Mesendoderm (in vitro differentiated cells): ENCODE data around the gene EXOC2.
A peak's percentile ranks its signal among the peaks of the same experiment; 100 is the strongest.

Experiments used
- DNase-seq: peaks from one replicate; pipeline ENCODE4 v3.0.0; 2013
- H2AK5ac ChIP-seq: 2 replicates; pipeline ENCODE4 v1.6.1; 2013; ENCODE audit warnings: low read length, inconsistent platforms
- H2BK120ac ChIP-seq: 2 replicates; pipeline ENCODE4 v1.6.1; 2013; ENCODE audit warnings: low read depth, mild to moderate bottlenecking, low read length, moderate library complexity, mixed read lengths
- H2BK15ac ChIP-seq: replicated peaks from 2 replicates; pipeline ENCODE4 v1.6.1; 2013; ENCODE audit warnings: low read depth, mild to moderate bottlenecking, moderate library complexity
- H2BK5ac ChIP-seq: 2 replicates; pipeline ENCODE4 v1.6.1; 2013; ENCODE audit warnings: low read length, inconsistent platforms
- H3K18ac ChIP-seq: 2 replicates; pipeline ENCODE4 v1.6.1; 2013; ENCODE audit warnings: mild to moderate bottlenecking, low read length, mixed read lengths
- H3K23ac ChIP-seq: one replicate; pipeline ENCODE4 v1.6.1; 2013; ENCODE audit warnings: low read length
- H3K27ac ChIP-seq: 2 replicates; pipeline ENCODE4 v1.5.1; 2013; ENCODE audit warnings: low read depth, mild to moderate bottlenecking, inconsistent platforms, low read length, moderate library complexity
- H3K27me3 ChIP-seq: 2 replicates; pipeline ENCODE4 v1.6.1; 2013; ENCODE audit warnings: low read length, control low read depth, mild to moderate bottlenecking, inconsistent platforms; ENCODE audit not compliant: insufficient read depth, poor library complexity
- H3K36me3 ChIP-seq: 2 replicates; pipeline ENCODE4 v1.6.1; 2013; ENCODE audit warnings: low read length, inconsistent platforms; ENCODE audit not compliant: control insufficient read depth, insufficient read depth
- H3K4ac ChIP-seq: one replicate; pipeline ENCODE4 v1.6.1; 2013; ENCODE audit warnings: low read depth, mild to moderate bottlenecking, low read length, moderate library complexity
- H3K4me1 ChIP-seq: 2 replicates; pipeline ENCODE4 v1.6.1; 2013; ENCODE audit warnings: low read depth, low read length, inconsistent platforms; ENCODE audit not compliant: control insufficient read depth
- H3K4me2 ChIP-seq: 2 replicates; pipeline ENCODE4 v1.6.1; 2013; ENCODE audit warnings: low read length
- H3K4me3 ChIP-seq: 2 replicates; pipeline ENCODE4 v1.5.1; 2013; ENCODE audit warnings: mild to moderate bottlenecking, low read length
- H3K56ac ChIP-seq: one replicate; pipeline ENCODE4 v1.6.1; 2013; ENCODE audit warnings: low read length
- H3K79me1 ChIP-seq: 2 replicates; pipeline ENCODE4 v1.6.1; 2013; ENCODE audit warnings: low read length, inconsistent platforms
- H3K79me2 ChIP-seq: 2 replicates; pipeline ENCODE4 v1.6.1; 2013; ENCODE audit warnings: mild to moderate bottlenecking, low read length; ENCODE audit not compliant: control insufficient read depth, insufficient read depth
- H3K9ac ChIP-seq: 2 replicates; pipeline ENCODE4 v1.6.1; 2013; ENCODE audit warnings: low read length, inconsistent platforms
- H4K5ac ChIP-seq: one replicate; pipeline ENCODE4 v1.6.1; 2013; ENCODE audit warnings: low read length
- H4K8ac ChIP-seq: one replicate; pipeline ENCODE4 v1.6.1; 2013; ENCODE audit warnings: low read depth, mild to moderate bottlenecking, control low read depth, low read length, moderate library complexity
- WGBS: extraction: QIAGEN DNeasy Blood & Tissue Kit; methylation state at CpG from one replicate; pipeline ENCODE4 v1.1.7; 2013; ENCODE audit warnings: low lambda C conversion rate, missing lambda C conversion rate; ENCODE audit not compliant: insufficient coverage; ENCODE audit errors: extremely low coverage; 5-methylcytosine and 5-hydroxymethylcytosine counted together

The EXOC2 gene

GRCh38 chr6:466564-466963, 226.4 kb downstream of the EXOC2 start:
- H3K27me3 ChIP-seq = no peaks in the 10 kb centered on the region
- H2AK5ac ChIP-seq = no peak overlapping the region
- no peak overlapping the region for H4K5ac ChIP-seq
- H3K9ac ChIP-seq = no peak overlapping the region
- no peak overlapping the region for H3K27ac ChIP-seq
- no peak overlapping the region for H3K18ac ChIP-seq
- H3K79me2 ChIP-seq = no peaks in the 10 kb centered on the region
- H4K8ac ChIP-seq = no peak overlapping the region
- no peaks in the 10 kb centered on the region for H3K79me1 ChIP-seq
- no peak overlapping the region for H3K56ac ChIP-seq
- no peak overlapping the region for H3K4ac ChIP-seq
- H2BK15ac ChIP-seq = no peak overlapping the region
- H2BK5ac ChIP-seq = no peak overlapping the region
- no peak overlapping the region for H3K4me3 ChIP-seq
- no peaks in the 10 kb centered on the region for H3K36me3 ChIP-seq
- H3K4me2 ChIP-seq = no peak overlapping the region
- WGBS = no CpG with 5 or more reads among the region's 18 CpGs
- no peak overlapping the region for H2BK120ac ChIP-seq
- no peak overlapping the region for H3K23ac ChIP-seq
- no peaks in the 10 kb centered on the region for H3K4me1 ChIP-seq
- DNase-seq = no peak

- no peak overlapping the region for H3K4me3 ChIP-seq
- no peaks in the 10 kb centered on the region for H3K36me3 ChIP-seq
- H2BK120ac ChIP-seq = no peak overlapping the region
- H4K8ac ChIP-seq = no peak overlapping the region
- no peak overlapping the region for H2BK15ac ChIP-seq
- no peak overlapping the region for H3K18ac ChIP-seq
- H3K4me1 ChIP-seq = no peaks in the 10 kb centered on the region
- no peak overlapping the region for H3K56ac ChIP-seq
- H3K79me1 ChIP-seq = no peaks in the 10 kb centered on the region
- no CpG with 5 or more reads among the region's 20 CpGs for WGBS
- H3K4ac ChIP-seq = no peak overlapping the region
- no peaks in the 10 kb centered on the region for H3K27me3 ChIP-seq
- no peak overlapping the region for H3K9ac ChIP-seq
- H3K27ac ChIP-seq = no peak overlapping the region
- no peak overlapping the region for H2BK5ac ChIP-seq
- DNase-seq = no peak
- H3K79me2 ChIP-seq = no peaks in the 10 kb centered on the region
- no peak overlapping the region for H3K4me2 ChIP-seq
- no peak overlapping the region for H4K5ac ChIP-seq
- H2AK5ac ChIP-seq = no peak overlapping the region
- no peak overlapping the region for H3K23ac ChIP-seq
Observed at GRCh38 chr6:465531-466348, 227.2 kb downstream of the EXOC2 start.

DNA sequence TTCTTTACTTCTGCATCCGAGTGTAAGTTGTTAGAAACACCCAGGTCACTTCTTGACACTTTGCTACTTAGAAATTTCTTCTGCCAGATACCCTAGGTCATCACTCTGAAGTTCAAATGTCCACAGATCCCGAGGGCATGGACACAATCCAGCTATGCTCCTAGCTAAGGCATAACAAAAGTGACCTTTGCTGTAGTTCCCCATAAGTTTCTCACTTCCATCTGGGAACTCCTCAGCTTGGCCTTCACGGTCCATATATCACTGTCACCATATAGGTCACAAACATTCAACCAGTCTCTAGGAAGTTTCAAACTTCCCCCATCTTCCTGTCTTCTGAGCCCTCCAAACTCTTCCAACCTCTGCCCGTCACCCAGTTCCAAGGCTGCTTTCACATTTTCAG, 236.1 kb downstream of the EXOC2 start:
- Histone ChIP-seq H3K23ac (no peak overlapping the region), H3K27me3 (no peaks in the 10 kb centered on the region), H2BK15ac (no peak overlapping the region), H3K56ac (no peak overlapping the region), H4K5ac (no peak overlapping the region), H3K79me2 (no peaks in the 10 kb centered on the region), H3K4me1 (no peaks in the 10 kb centered on the region), H2AK5ac (no peak overlapping the region), H3K4me3 (no peak overlapping the region), H3K4ac (no peak overlapping the region), H3K4me2 (no peak overlapping the region), H3K27ac (no peak overlapping the region), H3K18ac (no peak overlapping the region), H3K79me1 (no peaks in the 10 kb centered on the region), H2BK120ac (no peak overlapping the region), H3K36me3 (no peaks in the 10 kb centered on the region), H2BK5ac (no peak overlapping the region), H3K9ac (no peak overlapping the region), H4K8ac (no peak overlapping the region)
- WGBS = no CpG with 5 or more reads among the region's 4 CpGs
- no peak for DNase-seq

GRCh38 chr6:456358-456867, 236.5 kb downstream of the EXOC2 start:
- H3K27ac ChIP-seq = no peak overlapping the region
- no peak overlapping the region for H3K9ac ChIP-seq
- H3K4ac ChIP-seq = no peak overlapping the region
- peak; percentile 81 for DNase-seq
- H4K5ac ChIP-seq = no peak overlapping the region
- H2AK5ac ChIP-seq = no peak overlapping the region
- H3K23ac ChIP-seq = no peak overlapping the region
- no peaks in the 10 kb centered on the region for H3K79me2 ChIP-seq
- no peaks in the 10 kb centered on the region for H3K36me3 ChIP-seq
- H3K79me1 ChIP-seq = no peaks in the 10 kb centered on the region
- H3K4me3 ChIP-seq = no peak overlapping the region
- H3K27me3 ChIP-seq = no peaks in the 10 kb centered on the region
- no peak overlapping the region for H3K56ac ChIP-seq
- H2BK5ac ChIP-seq = no peak overlapping the region
- no peak overlapping the region for H2BK15ac ChIP-seq
- no CpG with 5 or more reads among the region's 5 CpGs for WGBS
- H3K4me2 ChIP-seq = no peak overlapping the region
- no peak overlapping the region for H3K18ac ChIP-seq
- H2BK120ac ChIP-seq = no peak overlapping the region
- no peak overlapping the region for H4K8ac ChIP-seq
- H3K4me1 ChIP-seq = no peaks in the 10 kb centered on the region

DNA sequence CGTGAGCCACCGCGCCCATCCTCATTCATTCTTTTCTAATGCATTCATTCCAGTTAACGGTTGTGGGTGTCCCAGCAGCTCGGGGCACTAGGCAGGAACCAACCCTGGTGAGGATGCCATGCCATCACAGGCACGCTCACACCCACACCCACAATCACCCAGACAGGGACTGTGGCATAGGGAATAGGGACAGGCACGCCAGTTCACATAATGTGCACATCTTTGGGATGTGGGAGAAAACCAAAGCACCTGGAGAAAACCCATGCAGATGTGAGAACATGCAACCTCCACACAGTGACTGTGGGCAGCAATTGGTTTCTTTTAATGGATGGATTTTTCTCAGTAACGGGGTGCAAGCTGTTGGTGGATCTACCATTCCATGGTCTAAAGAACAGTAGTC, 237.1 kb downstream of the EXOC2 start:
- no peak for DNase-seq
- H3K9ac ChIP-seq = no peak overlapping the region
- no peaks in the 10 kb centered on the region for H3K36me3 ChIP-seq
- H2BK15ac ChIP-seq = no peak overlapping the region
- no peak overlapping the region for H3K18ac ChIP-seq
- no peak overlapping the region for H2BK120ac ChIP-seq
- H3K27ac ChIP-seq = no peak overlapping the region
- H3K4me1 ChIP-seq = no peaks in the 10 kb centered on the region
- WGBS = no CpG with 5 or more reads among the region's 8 CpGs
- no peaks in the 10 kb centered on the region for H3K79me2 ChIP-seq
- H4K8ac ChIP-seq = no peak overlapping the region
- H3K27me3 ChIP-seq = no peaks in the 10 kb centered on the region
- no peak overlapping the region for H3K4me2 ChIP-seq
- H3K4me3 ChIP-seq = no peak overlapping the region
- no peak overlapping the region for H3K23ac ChIP-seq
- no peak overlapping the region for H3K56ac ChIP-seq
- no peak overlapping the region for H2BK5ac ChIP-seq
- no peak overlapping the region for H4K5ac ChIP-seq
- H3K79me1 ChIP-seq = no peaks in the 10 kb centered on the region
- no peak overlapping the region for H2AK5ac ChIP-seq
- H3K4ac ChIP-seq = no peak overlapping the region
